Kidney (tissue), 14 donors: ENCODE results near the gene STK11. TPM values are rescaled to one million over a fixed set of nuclear protein-coding genes. Genes with fewer than 3 reads are reported as not detected.

Experiments used
- DNase-seq, 5 donors: peaks; one replicate each; pipeline ENCODE4 v3.0.0-alpha.2; 2013 to 2020
- FAIRE-seq: peaks from 2 replicates; lab custom pipeline; 2012; peaks lifted over from hg19 to GRCh38; lab: Jason Lieb, UNC
- H3K27ac ChIP-seq, 2 donors: one replicate each; pipeline ENCODE4 v1.7.0; 2013; ENCODE audit warnings: low read depth in 2 of 2, low read length in 2 of 2, inconsistent platforms in 1 of 2
- H3K27me3 ChIP-seq: one replicate; pipeline ENCODE4 v1.7.1; 2013; ENCODE audit warnings: low read length, inconsistent platforms; ENCODE audit not compliant: control insufficient read depth, insufficient read depth
- H3K36me3 ChIP-seq, 3 donors: one replicate each; pipeline versions ENCODE4 v1.7.0 to v1.7.1; 2013; ENCODE audit warnings: low read length in 3 of 3, control low read depth in 1 of 3, inconsistent platforms in 1 of 3; ENCODE audit not compliant: insufficient read depth in 3 of 3, control insufficient read depth in 2 of 3
- H3K4me1 ChIP-seq, 3 donors: one replicate each; pipeline versions ENCODE4 v1.7.0 to v1.7.1; 2013; ENCODE audit warnings: low read length in 3 of 3, inconsistent platforms in 1 of 3, low read depth in 1 of 3; ENCODE audit not compliant: control insufficient read depth in 2 of 3, insufficient read depth in 2 of 3
- H3K4me3 ChIP-seq, 3 donors: one replicate each; pipeline versions ENCODE4 v1.7.0 to v1.8.1; 2013; ENCODE audit warnings: low read length in 3 of 3, control low read depth in 1 of 3, inconsistent platforms in 1 of 3
- H3K9ac ChIP-seq, 3 donors: one replicate each; pipeline versions ENCODE4 v1.7.0 to v1.7.1; 2013; ENCODE audit warnings: low read length in 3 of 3, control low read depth in 1 of 3, inconsistent platforms in 1 of 3
- H3K9me3 ChIP-seq, 3 donors: one replicate each; pipeline versions ENCODE4 v1.7.0 to v1.7.1; 2013; ENCODE audit warnings: low read length in 3 of 3, control low read depth in 1 of 3, inconsistent platforms in 1 of 3; ENCODE audit not compliant: control insufficient read depth in 2 of 3, insufficient read depth in 1 of 3
- CTCF ChIP-seq: IDR thresholded peaks from 3 replicates; pipeline ENCODE4 v1.5.1; 2012; ENCODE audit warnings: mild to moderate bottlenecking, moderate library complexity, borderline replicate concordance; ENCODE audit not compliant: insufficient read depth; ENCODE audit errors: extremely low read depth
- intact Hi-C: fragments of 100-400 bp; cut with DNase I; formaldehyde crosslinking; loops from one replicate; pipeline ENCODE4 v1.11.1; 2022
- polyA plus RNA-seq: library from polyadenylated mRNA; stranded (reverse); fragments of 350-450 nt; fragmentation: Illumina TruSeq; extraction: RNeasy Lipid Tissue Mini Kit (QIAGEN cat#74804); gene quantifications from one replicate; pipeline ENCODE4 v1.2.3, GENCODE V29; 2014; ENCODE audit warnings: low read depth, low replicate concordance; ENCODE audit not compliant: insufficient read depth
- total RNA-seq: library from RNA; stranded (reverse); fragmentation: NEBNext Ultra II Directional; extraction: Animal tissue kit (Norgen Biotek cat#: 25700); gene quantifications from one replicate; pipeline ENCODE4 v1.2.1, GENCODE V29; 2021
- donor health status: control.
- donor health status: control.
- donor health status: control.
- donor health status: control.
- donor health status: control.
- donor health status: DM: yes; HTN: yes; CAD: no.
- donor health status: Normal renal cell carcinoma (clear cell type).

The STK11 gene
- total and polyA plus RNA-seq, 2 donors from 2014 or later: 40.7 to 57.7 TPM

DNA sequence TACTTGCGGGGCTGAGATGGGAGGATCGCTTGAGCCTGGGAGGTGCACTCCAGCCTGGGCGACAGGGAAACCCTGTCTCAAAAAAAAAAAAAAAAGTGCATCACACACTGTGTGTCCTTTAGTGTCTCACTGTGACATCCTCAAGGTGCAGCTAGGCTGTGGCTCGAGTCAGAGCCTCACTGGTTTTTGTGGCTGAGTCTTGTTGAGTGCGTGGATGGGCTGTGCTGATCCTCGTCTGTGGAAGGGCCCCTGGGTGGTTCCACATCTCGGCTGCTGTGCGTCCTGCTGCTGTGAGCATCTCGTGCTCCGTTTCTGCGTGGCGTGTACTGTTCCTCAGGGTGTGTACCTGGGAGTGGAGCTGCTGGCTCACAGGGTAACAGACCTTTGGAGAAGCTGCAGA is 11.2 kb downstream of the STK11 start:
- Histone ChIP-seq H3K36me3 (peaks cover 0 to 13% (median 0%) of the 10 kb centered on the region in 3 donors), H3K27me3 (no peaks in the 10 kb centered on the region), H3K4me3 (no peak overlapping the region), H3K9me3 (no peaks in the 10 kb centered on the region), H3K4me1 (peaks cover 0 to 46% (median 27%) of the 10 kb centered on the region in 3 donors), H3K9ac (peak overlapping the region in 1 of 3 donors; percentile 10), H3K27ac (no peak overlapping the region)
- no peak for TF ChIP-seq CTCF
- DNase-seq (peak in 1 of 5 donors; percentile 75), FAIRE-seq (no peak)
- intact Hi-C loops: no loop called here

DNA sequence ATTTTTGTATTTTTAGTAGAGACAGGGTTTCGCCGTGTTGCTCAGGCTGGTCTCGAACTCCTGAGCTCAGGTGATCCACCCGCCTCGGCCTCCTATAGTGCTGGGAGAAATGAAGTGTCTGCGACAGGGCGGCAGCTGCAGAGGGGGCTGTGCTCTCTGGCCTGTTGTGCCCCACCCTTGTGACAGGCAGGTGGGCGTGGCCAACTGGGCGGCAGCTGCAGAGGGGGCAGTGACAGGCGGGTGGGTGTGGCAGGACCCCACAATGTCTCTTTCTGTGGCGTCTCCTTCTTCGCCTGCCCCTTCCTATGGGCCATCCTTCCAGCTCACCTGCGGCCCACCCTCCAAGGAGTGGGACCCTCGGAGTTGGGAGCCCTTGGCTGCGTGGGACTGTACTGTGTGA is 11.8 kb downstream of the STK11 start:
- H3K27ac ChIP-seq: peak overlapping the region; percentile 5 to 92
- H3K9me3 ChIP-seq: no peaks in the 10 kb centered on the region
- peaks cover 0 to 44% (median 27%) of the 10 kb centered on the region in 3 donors for H3K4me1 ChIP-seq
- H3K36me3 ChIP-seq: peaks cover 0 to 13% (median 0%) of the 10 kb centered on the region in 3 donors
- no peak overlapping the region for H3K4me3 ChIP-seq
- no peak for TF ChIP-seq CTCF
- intact Hi-C loops: no loop called here
- H3K27me3 ChIP-seq: no peaks in the 10 kb centered on the region
- FAIRE-seq (no peak), DNase-seq (peak in 1 of 5 donors; percentile 74)
- no peak overlapping the region for H3K9ac ChIP-seq

DNA sequence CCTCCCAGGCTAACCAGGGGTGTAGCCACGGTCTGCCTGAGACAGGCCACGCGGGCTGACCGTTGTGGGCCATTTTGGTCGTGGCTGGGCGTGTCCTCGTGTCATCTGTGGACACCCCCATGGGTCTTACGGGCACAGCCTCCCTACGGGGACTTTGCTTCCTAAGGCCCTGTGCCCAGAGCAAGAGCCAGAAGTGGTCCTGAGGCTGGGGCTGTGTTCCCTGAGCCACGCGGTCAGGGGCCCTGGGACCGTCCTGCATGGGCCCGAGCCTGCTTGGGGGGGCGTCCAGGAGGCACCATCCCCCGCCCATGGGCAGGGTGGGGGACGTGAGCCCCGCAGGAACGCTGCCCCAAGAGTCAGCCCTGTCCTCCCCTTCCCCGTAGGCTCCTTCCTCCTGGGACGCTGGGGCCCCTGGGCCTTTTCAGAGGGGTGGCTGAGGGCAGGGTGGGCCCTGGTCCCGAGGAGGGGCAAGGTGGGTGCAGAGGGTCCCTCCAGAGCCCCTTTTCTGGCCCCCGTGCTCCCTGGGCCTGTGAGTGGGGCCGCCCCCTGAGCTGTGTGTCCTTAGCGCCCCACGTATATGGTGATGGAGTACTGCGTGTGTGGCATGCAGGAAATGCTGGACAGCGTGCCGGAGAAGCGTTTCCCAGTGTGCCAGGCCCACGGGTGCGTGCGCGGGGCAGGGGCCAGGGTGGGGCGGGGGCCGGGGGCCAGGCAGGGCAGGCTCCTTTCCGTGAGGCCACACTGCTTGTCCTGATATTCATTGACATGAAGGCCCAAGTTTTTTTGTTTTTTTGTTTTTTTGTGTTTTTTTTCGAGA is 13.4 kb downstream of the STK11 start:
- peaks cover 0 to 34% (median 18%) of the 10 kb centered on the region in 3 donors for H3K4me1 ChIP-seq
- H3K36me3 ChIP-seq: peaks cover 0 to 13% (median 0%) of the 10 kb centered on the region in 3 donors

More for the DNA sequence above, 13.4 kb downstream of the STK11 start:
- FAIRE-seq: no peak
- no peak for TF ChIP-seq CTCF
- Histone ChIP-seq H3K27ac (peak overlapping the region; percentile 90 to 92), H3K27me3 (no peaks in the 10 kb centered on the region), H3K4me3 (no peak overlapping the region), H3K9me3 (no peaks in the 10 kb centered on the region), H3K9ac (peak overlapping the region in 1 of 3 donors; percentile 69)
- intact Hi-C loops: no loop called here
- no peak for DNase-seq
